Femur (tissue), 1 donor: ENCODE data around the gene SH3PXD2B.
A peak's percentile ranks its signal among the peaks of the same experiment; 100 is the strongest.

Experiments used
- DNase-seq: peaks from one replicate; pipeline ENCODE4 v3.0.0-alpha.2; 2017

The SH3PXD2B gene

GRCh38 chr5:172436078-172436878 lies 18.0 kb downstream of the SH3PXD2B start:
- DNase-seq = peak; percentile 42

- DNase-seq = no peak
Observed at GRCh38 chr5:172435362-172436077, 18.8 kb downstream of the SH3PXD2B start.

DNA sequence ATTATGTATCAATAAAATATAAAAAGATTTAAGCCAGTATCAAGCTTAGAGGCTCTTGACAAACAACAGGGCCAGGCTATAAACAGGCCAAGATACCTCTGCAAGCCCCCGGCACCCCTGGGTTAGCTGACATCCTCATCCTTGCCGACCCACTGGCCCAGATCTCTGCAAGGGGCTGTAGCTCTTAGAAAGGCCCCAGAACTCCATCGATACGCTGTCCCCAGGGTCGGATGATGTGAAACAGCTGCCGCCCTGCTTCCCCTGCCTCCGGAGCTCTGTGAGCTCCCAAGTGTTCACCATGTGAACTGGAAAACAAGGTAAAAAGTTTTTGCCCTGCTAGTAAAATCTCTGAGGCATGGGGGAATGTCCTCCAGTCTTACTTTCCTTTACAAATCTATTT lies 20.1 kb downstream of the SH3PXD2B start:
- DNase-seq = no peak

DNA sequence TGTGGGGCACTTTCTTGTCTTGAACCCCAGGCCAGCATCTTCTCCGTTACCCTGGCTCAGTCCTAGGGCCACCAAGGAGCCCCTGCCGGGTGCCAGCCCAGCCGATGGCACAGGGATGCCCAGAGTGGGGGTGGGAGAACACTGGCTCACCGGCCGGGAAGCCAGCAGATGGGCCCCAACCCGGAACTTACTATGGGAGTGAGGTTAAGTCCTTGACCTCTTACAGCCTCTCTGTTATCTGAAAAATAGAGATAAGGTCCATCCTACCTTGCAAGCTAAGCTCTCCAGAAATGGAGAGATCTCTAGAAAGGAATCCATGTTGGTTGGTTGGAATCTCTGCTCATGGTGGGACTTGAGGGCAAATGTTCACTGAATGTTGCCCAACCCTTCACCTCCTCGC lies 20.8 kb downstream of the SH3PXD2B start:
- DNase-seq = no peak

DNA sequence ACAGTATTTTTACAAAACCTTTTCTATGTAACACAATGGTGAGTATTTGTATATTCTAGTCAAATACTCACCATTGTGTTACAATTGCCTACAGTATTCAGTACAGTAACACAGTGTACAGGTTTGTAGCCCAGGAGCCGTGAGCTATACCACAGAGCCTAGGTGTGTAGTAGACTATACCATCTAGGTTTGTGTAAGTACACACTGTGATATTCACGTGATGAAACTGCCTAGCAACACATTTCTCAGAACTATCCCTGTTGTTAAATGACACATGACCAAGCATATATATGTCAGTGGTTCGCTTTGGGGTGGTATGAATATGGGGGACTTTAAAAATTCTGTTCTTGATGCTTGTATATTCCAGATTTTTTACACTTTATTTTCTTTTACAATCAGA lies 21.3 kb downstream of the SH3PXD2B start:
- no peak for DNase-seq

DNA sequence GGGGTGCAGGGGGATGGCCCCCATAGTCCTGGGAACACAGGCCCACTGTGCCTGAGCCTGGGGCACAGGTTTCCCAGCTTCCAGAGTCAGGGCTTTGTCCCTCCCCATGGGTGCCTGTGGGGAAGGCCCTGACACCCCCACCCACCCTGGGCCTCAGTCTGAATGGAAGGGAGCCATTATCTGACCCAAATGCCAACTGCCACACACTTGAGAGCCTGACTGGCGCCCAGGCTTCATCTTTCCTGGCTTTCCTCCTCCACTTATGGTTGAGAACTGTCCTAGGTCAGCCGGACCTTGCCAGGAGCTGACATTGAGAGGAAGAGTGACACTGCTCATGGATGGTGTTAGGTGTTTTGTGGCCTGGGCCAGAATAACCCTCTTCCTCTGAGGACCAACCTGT lies 24.0 kb downstream of the SH3PXD2B start:
- DNase-seq = no peak

DNA sequence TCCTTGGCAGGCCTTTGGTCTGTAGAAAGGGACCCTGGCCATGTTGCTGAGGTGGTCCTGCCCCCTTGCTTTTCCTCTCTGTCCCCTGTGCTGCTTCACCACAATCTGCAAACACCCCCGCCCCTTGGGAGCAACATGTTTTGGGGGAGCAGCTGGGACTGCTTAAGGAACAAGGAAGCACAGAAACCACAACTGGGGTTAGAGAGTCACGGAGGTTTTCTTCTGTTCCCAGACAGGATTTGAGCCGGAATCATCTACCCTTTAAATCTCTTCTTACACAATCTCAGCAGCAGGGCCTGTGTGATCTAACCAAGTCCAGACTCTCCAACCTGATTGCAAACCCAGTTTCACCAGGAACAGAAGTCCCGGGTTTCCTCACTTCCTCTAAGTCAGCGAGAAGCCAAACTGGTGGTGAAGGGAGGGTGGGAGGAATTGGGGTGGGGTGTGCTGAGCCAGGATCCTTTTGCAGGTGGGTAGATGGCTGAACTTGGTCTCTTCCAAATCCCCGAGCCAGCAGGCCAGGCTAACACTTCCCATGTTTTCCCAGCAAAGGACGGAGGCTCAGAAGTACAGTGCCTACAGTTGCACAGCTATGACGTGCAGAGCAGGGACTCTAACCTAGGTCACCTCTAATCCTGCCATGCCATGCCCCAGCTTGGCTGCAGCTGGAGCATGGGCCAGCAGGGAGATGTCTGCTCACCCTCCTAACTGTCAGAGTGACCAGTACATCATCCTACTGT lies 25.0 kb downstream of the SH3PXD2B start:
- DNase-seq = no peak

- DNase-seq = no peak
Observed at GRCh38 chr5:172428224-172429166, 25.8 kb downstream of the SH3PXD2B start.

GRCh38 chr5:172427202-172427601 lies 27.1 kb downstream of the SH3PXD2B start:
- no peak for DNase-seq

GRCh38 chr5:172426086-172426485 lies 28.2 kb downstream of the SH3PXD2B start:
- no peak for DNase-seq

DNA sequence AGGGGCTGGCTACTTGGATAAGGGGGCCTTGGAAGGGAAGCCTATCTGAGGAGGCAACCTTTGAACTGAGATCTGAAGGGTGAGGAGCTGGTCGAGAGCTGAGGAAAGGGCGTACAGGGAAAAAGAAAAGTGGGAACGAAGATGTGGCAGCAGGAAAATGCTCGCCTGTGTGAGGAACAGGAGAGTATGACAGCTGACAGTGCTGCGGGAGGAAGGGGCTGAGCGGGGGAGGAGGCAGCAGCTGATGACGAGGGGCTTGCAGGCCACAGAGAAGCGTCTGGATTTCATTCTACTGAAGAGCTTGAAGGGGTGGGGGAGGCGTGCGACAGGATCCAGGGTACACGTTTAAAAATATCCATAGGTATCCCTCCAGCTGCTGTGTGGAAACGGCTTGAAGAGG lies 28.9 kb downstream of the SH3PXD2B start:
- DNase-seq = no peak

DNA sequence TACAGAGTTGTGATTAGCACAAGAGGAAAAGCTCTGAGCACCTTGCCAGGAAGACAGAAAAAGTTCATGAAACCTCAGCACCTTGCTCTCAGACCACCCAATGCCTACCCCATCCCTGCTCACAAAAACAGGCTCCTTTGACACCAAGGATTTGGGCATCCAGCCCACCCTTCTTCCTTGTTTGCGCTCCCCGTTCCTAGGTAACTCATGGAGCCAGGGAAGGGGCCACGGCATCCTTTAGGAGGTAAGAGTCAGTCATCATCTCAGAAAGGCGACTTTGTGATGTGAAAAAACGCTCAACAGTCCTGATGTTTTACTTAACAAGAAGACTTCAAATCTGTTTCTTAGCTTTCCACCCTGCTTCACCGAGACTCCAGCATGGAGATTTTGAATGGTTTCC lies 29.5 kb downstream of the SH3PXD2B start:
- DNase-seq = no peak

DNA sequence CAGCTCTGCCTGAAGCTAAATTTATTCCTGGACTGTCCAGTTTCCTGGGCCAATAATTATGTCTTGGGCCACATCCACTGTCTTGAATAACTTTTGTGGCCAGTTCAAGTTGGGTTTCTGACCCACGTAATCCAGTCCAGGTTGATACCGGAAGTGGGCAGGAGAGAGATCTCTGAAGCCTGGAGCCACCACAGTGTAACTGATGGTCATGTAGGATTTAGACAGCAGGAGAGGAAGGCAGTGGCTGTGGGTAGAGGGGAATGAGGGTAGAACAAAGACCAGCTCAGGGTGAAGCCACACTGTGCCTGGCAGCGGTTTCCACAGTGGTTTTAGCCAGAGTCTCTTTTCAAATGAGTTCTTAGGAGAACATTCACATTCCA lies 30.2 kb downstream of the SH3PXD2B start:
- DNase-seq = no peak

GRCh38 chr5:172423379-172424110 lies 30.8 kb downstream of the SH3PXD2B start:
- no peak for DNase-seq

DNA sequence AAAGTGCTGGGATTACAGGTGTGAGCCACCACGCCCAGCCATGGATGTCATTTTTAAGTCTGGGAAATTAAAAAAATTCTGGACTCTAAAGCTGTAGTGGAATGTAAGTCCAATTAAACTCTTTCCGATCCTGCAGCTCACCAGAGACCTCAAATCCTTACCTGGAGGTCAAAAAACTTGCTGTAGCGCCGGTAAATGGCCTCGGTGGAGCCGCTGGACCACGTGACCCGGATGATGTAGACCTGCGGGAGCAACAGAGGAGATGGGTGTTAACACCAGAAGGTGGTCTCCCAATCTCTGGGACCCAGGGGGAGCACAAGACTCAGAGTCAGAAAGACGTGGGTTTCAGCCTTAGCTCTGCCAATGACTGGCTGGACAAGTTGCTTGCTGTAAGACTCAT lies 32.1 kb downstream of the SH3PXD2B start:
- no peak for DNase-seq

GRCh38 chr5:172421020-172421419 lies 33.3 kb downstream of the SH3PXD2B start:
- no peak for DNase-seq

DNA sequence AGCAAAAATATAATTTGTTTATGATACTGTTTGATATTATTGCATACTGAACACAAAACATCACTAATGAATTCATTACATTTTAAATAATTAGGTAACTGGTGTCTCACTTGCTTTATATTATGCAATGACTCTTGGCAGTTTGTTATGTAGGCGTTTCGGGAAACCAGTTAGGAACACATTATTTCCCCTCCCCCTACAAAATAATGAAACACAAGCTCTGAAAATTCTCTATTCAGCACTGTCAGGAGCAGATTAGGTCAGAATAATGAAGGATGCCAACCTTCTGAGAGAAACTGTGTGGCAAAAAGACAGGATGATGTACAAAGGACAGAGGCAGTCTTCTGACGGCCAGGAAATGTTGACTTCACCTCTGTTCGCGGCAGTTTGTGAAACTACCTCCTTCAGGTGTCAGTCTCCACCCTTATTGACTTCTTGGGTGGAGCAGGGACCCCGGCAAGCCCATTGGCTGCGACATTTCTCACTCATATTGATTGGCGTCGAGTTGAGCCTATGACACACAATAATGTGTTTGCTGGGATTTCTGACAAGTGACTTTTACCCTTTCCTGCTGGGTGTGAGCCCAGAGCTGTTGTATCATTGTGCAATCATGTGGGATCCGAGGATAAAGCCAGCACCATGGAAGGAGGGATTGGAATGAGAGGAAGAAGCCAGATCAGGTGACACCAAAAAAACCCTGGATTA lies 33.9 kb downstream of the SH3PXD2B start:
- DNase-seq = peak; percentile 74

DNA sequence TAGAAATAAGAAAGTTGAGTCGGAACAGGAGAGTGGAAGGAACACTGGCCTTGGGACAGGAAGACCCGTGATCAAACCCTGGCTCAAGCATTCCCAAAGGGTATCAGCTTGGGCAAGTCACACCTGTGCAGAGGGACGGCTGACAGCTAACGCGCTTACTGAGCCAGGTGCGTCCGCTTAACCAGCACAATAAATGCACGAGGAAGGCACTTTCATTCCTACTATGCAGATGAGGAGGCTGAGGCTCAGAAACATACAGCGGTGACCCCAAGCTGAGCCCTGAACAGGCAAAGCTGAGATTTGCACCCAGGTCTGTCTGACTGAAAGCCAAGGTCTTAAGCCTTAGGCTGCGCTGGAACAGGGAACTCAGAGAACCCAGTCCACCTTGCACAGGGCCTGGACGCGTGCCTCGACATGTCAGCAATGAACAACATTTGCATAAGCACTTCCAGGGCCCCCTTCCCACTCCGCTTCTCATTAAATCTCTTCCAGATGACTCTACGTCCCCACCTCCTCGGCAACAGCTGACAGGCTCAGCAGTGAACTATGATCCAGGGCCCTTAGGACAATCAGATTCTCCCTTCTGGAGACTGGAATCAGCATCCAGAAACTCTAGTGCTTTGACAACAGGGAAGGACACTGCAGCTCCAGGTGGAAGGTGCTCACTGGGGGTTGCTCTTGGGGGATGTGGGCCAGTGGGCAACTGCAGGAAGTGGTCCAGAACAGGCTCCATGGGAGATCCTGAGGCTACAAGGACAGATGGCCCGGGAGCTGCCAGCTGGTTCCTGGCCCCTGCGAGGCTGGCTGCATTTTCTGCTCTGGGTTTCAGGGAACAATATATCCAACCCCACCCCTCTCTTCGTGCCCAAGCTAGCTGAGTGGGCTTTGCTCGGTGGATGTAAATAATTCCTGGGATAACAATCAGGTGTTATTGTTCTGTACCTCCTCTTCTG lies 35.2 kb downstream of the SH3PXD2B start:
- DNase-seq = peak; percentile 87

DNA sequence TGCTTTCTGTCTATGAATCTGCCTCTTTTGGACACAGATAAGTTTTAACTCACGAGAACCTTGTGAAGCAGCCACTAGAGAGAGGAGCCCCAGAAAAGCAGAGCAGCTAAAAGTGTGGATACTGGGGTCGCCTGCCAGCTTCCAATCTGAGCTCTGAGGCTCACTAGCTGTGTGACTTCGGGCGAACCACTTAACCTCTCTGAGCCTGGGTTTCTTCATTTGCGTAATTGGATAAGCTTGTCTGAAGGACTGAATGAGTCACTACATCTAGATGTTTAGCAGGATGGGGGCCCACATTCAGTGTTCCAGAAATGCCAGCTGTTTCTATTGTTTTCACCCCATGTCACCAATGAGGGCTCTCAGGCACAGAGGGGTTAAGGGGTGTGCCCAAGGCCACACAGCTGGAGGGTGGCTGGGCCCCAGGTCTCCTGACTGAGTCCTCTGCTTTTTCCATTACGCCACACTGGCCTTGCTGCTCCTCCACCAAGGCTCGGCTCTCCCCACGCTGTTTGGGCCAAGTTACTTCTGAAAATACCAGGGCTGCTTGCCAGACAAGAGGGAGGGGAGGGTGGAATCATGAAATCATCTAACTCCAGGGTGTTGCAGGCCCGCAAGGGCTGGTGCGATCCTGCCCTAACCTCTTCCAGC lies 36.2 kb downstream of the SH3PXD2B start:
- DNase-seq = peak; percentile 98
